Activated CD8-positive, alpha-beta memory T cell treated with anti-CD3 and anti-CD28 coated beads, Interleukin-2, amount 50 U/mL, for 4 hours (primary cell): ENCODE measurements around the gene TSSK6.
A peak's percentile ranks its signal among the peaks of the same experiment; 100 is the strongest.

Experiments
- DNase-seq: peaks from one replicate; pipeline ENCODE4 v3.0.0-alpha.2; 2020

The TSSK6 gene

GRCh38 chr19:19514881-19515641 is at the start of gene TSSK6:
TSSK6 (minus strand) TSS chr19:19515548; CDS start chr19:19515427, 121 bp downstream.
- DNase-seq, result no peak

- no peak for DNase-seq
Measured at GRCh38 chr19:19563348-19563848, 48.0 kb upstream of the TSSK6 start.

GRCh38 chr19:19562665-19563347 is 47.5 kb upstream of the TSSK6 start:
- peak; percentile 46 for DNase-seq

GRCh38 chr19:19561946-19562664 is 46.8 kb upstream of the TSSK6 start:
- no peak for DNase-seq

- no peak for DNase-seq
Measured at GRCh38 chr19:19559931-19560330, 44.6 kb upstream of the TSSK6 start.

GRCh38 chr19:19558636-19559035 is 43.3 kb upstream of the TSSK6 start:
- DNase-seq, result no peak

GRCh38 chr19:19558055-19558454 is 42.7 kb upstream of the TSSK6 start:
- no peak for DNase-seq

GRCh38 chr19:19554074-19555023 is 39.0 kb upstream of the TSSK6 start:
- DNase-seq, result peak; percentile 65

GRCh38 chr19:19553670-19554069 is 38.3 kb upstream of the TSSK6 start:
- no peak for DNase-seq

GRCh38 chr19:19552798-19553197 is 37.5 kb upstream of the TSSK6 start:
- DNase-seq, result no peak

- DNase-seq, result no peak
Measured at GRCh38 chr19:19551853-19552192, 36.5 kb upstream of the TSSK6 start.

GRCh38 chr19:19550972-19551852 is 35.9 kb upstream of the TSSK6 start:
- DNase-seq, result no peak

- DNase-seq, result no peak
Measured at GRCh38 chr19:19550485-19550929, 35.2 kb upstream of the TSSK6 start.

GRCh38 chr19:19549804-19550464 is 34.6 kb upstream of the TSSK6 start:
- DNase-seq, result no peak

- no peak for DNase-seq
Measured at GRCh38 chr19:19548915-19549759, 33.8 kb upstream of the TSSK6 start.

GRCh38 chr19:19547674-19548336 is 32.5 kb upstream of the TSSK6 start:
- DNase-seq, result no peak

GRCh38 chr19:19546751-19547162 is 31.4 kb upstream of the TSSK6 start:
- DNase-seq, result no peak

- DNase-seq, result no peak
Measured at GRCh38 chr19:19545707-19546106, 30.4 kb upstream of the TSSK6 start.

- DNase-seq, result no peak
Measured at GRCh38 chr19:19544954-19545591, 29.7 kb upstream of the TSSK6 start.
